Islet precursor cell (in vitro differentiated cells): ENCODE data around the gene SLC52A3.
"Not testable (repeated sequence)": the region's sequence is repeated elsewhere in the genome, so short reads cannot be mapped to it uniquely, and the experiment has no call there.

Source experiments
- DNase-seq: peaks from one replicate; pipeline ENCODE4 v3.0.0-alpha.2; 2018

Gene SLC52A3

DNA sequence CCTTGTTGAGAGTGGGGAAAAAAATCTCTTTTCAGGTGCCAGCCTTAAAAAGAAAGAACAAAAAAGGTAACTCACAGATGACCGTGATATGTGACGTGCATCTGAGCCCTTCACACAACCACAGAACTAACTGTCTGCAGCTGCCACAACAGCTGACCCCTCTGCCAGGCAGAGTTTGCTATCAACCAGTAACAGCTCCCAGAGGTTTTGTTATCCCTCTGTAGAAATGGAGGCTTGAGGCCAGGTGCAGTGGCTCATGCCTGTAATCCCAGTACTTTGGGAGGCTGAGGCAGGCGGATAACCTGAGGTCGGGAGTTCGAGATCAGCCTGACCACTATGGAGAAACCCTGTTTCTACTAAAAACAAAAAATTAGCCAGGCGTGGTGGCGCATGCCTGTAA, 42.8 kb downstream of the SLC52A3 start:
- DNase-seq = no peak

DNA sequence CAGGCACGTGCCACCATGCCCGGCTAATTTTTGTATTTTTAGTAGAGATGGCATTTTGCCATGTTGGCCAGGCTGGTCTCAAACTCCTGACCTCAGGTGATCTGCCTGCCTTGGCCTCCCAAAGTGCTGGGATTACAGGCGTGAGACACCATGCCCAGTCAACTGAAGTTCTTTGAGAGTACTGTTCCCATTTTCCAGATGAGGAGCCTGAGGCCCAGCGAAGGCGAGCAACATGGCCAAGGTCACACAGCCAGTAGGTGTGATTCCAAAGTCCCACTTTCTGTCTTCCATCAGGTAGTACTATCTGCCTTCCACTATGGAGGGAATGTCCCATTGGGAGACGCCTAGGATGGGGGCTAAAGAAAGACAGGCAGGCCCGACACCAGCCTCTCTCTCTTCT, 43.5 kb downstream of the SLC52A3 start:
- not testable (repeated sequence) for DNase-seq

DNA sequence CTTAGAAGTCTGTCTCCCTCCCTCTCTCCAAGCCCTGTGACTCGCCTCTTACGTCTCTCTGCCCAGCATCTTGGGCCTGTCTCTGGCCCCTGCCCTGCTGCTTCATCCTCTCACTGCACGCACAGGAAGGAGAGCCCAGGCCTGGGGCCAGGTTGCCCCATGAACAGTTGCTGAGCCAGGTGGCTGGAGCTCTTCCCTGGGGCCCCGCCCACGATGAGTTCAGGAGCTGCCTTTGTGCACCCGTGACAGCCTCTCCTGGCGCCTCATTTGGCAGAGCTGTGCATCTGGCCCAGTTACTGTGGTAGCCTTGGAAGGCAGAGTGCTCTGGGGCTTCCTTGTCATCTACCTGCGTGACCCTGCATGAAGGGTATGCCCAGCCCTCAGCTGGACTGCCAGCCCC, 44.5 kb downstream of the SLC52A3 start:
- DNase-seq = no peak

DNA sequence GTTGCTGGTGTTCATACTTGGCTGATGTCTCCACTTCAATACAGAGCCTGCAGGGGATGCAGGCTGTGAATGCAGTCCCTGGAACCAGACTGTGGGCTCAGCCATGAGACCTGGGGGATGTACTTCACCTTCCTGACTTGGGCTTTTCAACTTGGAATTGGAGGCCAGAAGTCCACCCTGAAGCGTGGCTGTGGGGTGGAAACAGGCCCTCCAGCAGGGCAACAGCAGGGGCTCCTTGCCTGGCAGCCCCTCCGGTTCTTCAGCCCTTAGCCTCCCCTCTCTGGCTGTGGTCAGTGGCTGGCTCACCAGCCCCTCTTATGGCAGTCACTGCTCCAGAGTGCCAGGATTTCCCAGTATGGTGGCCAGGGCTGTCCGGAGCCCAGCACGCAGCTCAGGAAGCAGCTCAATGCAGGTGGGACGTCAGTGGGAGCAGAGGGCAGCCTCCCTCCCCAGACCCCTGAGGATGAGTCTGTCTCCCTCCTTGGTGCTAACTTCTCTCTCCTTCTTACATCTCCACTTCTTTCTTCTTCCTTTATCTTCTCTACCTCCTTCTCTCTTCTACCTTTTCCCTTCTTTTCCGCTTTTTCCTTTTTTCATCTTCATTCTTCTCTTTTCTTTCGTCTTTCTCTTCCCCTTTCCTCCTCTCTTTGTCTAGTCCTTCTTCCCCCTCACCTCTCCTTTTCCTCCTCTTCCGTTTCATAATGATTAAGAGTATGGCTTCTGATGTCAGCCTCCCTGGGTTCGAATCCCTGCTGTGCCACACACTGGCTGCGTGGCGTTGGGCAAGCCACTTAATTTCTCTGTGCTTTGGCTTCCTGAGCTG, 45.3 kb downstream of the SLC52A3 start:
- DNase-seq = no peak

DNA sequence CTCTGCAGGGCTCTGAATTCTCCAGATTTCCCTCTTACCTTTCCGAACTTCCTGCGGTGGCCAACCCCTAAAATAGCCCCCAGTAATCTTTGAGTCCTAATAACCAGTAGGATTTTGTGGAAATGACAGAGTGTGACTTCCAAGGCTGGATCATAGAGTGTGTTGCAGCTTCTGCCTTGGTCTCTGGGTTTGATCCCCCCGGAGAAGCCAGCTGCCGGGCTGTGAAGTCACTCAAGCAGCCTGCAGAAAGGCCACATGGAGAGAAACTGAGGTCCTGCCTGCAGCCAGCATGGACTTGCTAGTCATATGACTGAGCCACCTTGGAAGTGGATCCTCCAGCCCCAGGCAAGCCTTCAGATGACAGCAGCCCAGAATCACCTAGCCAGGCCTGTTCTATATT, 46.4 kb downstream of the SLC52A3 start:
- no peak for DNase-seq

DNA sequence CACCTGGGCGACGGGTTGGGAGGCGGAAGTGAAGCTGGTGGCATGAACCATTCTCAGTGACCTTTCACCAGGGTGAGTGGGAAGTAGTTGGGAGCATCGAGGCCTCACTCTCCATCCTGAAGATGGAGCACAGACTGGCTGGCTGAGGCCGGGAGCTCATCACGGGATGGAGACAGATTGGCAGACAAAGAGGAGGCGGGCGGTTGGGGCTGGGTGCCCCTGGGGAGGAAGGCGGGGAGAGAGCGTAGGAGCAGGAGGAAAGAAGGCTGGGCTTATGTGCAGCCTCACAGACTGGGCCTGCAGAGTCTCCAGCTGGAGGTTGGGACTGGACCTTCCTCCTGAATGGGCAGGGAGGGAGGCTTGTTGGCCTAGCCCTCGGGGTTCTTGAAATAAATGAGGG, 48.5 kb downstream of the SLC52A3 start:
- DNase-seq = no peak

DNA sequence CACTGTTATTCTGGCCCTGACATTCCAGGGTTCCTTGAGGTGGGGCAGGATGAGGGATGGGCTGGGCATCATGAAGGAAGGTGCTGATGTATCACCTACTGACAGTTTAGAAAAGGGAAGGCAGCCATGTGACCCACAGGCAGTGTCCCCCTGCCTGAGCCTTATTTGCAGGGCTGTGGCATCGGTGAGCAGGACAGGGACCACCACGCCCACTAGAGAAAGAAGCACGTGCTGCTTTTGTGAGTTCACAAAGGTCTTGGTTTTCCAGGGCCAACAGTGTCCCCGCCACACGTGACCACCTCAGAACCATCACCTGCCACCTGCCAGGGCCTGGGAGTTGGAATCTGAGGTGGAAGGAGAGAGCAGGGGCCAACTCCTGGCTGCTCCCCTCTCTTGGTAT, 49.2 kb downstream of the SLC52A3 start:
- no peak for DNase-seq

DNA sequence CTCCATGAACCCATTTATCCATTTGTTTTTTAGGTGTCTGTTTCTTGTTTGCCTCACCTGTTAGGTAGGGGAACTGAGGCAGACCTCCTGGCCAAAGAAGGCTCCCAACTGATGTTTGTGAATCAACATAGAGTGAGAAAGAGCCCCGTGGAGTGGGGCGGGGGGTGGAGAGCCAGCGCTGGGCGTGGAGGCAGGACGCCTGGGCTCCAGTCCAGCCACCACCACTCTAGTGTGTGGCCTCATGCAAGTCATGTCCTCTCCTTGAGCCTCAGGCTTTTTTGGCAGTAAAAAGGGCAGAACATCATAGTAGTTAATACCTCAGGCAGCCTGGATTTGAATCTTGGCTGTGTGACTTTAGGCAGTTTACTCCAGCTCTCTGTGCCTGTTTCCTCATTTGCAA, 50.5 kb downstream of the SLC52A3 start:
- DNase-seq = no peak

DNA sequence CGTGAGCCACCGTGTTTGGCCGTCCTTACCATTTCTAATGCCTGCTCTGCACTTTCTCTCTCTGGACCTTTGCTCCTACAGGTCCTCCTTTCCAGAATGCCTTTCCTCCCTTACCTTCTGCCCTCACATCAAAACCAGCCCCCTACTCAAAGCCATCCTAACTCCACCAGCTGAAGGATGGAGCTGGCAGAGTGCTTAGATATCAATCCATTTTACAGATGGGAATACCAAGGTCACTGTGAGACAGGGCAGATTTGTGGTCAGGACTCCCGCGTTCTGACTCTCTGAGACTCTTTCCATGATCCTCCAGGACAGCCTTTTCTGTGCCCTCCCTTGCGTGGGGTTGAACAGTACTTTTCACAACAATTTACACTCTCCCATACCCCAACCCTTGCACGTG, 51.0 kb downstream of the SLC52A3 start:
- DNase-seq = no peak

DNA sequence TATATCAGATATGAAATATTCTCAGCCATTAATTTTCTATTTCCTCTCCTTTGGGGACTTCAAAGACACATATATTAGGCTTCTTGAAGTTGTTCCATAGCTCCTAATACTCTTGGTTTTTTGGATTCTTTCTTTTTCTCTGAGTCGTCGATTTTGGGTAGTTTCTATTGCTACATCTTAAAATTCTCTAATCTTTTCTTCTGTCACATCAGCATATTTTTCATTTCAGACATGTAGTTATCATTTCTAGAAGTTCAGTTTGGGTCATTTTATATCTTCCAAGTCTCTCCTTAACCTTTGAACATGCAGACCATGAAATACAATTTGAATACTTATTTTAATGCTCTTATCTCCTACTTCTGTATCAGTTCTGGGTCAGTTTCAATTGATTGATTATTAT, 53.8 kb downstream of the SLC52A3 start:
- DNase-seq = no peak

DNA sequence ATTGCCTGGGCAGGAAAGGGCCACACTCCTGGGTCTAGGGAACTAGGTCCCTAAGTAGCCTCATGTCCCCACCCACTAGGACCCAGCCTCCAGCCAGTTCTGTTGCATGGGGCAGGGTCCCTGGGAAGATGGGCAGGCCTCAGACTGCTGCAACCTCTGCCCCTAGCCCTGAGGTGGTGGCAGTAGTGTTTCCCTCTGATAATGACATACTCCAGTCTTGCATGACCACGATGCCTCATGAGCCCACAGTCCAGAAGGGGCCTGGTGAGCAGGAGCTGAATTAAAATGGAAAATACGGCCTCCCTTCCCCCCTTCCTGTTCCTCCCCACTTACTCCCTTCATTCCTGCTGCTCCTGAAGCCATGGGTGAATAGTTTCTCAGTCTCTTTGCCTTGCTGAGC, 56.7 kb downstream of the SLC52A3 start:
- DNase-seq = peak; percentile 50

DNA sequence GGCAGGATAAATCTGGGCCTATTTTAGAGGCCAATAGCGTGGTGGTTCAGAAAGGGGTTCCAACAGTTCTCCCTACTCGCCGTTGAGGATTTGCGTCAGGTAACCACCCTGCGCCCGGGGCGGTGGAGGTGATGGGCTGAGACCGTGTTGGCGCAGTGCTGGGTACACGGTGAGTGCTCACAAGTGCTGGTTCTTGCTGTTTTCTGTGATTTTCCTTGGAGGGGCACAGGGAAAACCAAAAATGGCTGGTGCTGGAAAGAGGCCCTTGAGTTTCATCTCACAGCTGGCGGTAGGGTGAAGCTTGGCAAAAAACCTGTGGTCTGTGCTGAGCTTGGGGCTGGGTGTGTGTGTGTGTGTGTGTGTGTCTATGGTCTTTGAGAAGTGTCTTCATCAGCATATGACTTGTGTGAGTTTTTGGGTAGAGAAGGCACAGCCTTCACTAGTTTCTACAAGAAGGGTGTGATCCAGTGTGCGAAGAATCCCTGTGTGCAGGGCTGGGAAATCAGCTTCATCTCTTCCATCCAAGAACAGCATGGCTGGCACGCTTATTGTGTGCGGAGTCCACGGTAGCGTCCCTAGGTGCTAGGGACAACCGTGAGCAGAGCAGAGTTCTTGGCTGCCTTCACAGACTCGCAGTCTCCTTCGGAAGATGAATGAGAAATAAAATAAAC, 57.4 kb downstream of the SLC52A3 start:
- DNase-seq = peak; percentile 40
